SK-N-MC (cell line): ENCODE data around the gene PARP12.

ENCODE experiments used
- EZH2 ChIP-seq: fragments of 200-600 bp; sonication (generic); IDR thresholded peaks from one replicate; pipeline ENCODE4 v1.6.1; 2017; ENCODE audit warnings: antibody characterized with exemption
- POLR2AphosphoS5 ChIP-seq: IDR thresholded peaks from 2 replicates; pipeline ENCODE4 v1.6.1; 2012; ENCODE audit warnings: mild to moderate bottlenecking, low read depth, low read length, borderline replicate concordance

DNA sequence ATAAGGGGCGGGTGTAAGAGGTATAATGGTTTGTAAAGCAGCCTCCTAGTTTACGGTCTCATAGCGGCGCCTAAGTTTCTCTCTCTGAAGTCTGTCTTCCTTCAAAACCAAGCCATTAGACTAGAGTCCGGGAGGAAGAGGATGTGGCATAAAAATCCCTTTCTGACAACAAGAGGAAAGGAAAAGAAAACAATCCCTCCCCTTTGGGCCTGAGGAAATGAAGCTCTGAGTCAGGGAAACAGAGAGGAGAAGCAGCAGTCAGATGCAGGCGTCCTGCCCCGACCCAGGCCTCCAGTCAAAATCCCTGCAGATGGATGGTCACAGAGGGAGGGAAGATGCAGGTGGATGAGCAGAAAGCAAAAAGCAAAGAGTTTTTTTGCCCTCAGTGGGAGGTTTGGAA lies 23.7 kb downstream of the PARP12 start:
- TF ChIP-seq EZH2 (no peak), POLR2AphosphoS5 (no peak)
